Measurements from ENCODE around the gene CSGALNACT2. TPM values are rescaled to one million over a fixed set of nuclear protein-coding genes. Genes with fewer than 3 reads are reported as not detected.

CSGALNACT2 gene
- total and polyA plus RNA-seq, 2 of the 13 experiments (the other 11 are each of a cell fraction or from before 2014, with no cell fraction given) = 3.3 to 7.1 TPM

GRCh38 chr10:43203448-43204041 lies 65.3 kb downstream of the CSGALNACT2 start:
- Histone ChIP-seq H4K20me1 (ENCODE audit: insufficient read depth, low read length) (no peaks in the 10 kb centered on the region), H2AFZ (ENCODE audit: low read length) (no peak overlapping the region), H3K79me2 (ENCODE audit: insufficient read depth, low read length) (no peaks in the 10 kb centered on the region), H3K9ac (ENCODE audit: insufficient read depth, low read depth, low read length) (no peak overlapping the region), H3K27me3 (ENCODE audit: control insufficient read depth in 1 of 2, insufficient read depth in 2 of 2, low read length in 2 of 2) (peaks cover 0 to 5% of the 10 kb centered on the region in 2 experiments; a peak in 3 of 5 replicates), H3K4me2 (ENCODE audit: low read depth, low read length) (no peak overlapping the region; the same call in 1 of the 2 replicates), H3K27ac (ENCODE audit: extremely low read length, insufficient read depth, low read length) (no peak overlapping the region), H3K4me3 (replicated peaks in 1 of 3; ENCODE audit: insufficient read depth in 1 of 3, low read depth in 2 of 3, low read length in 3 of 3) (peak overlapping the region in 1 of 3 experiments; percentile 13; a peak in 1 of 6 replicates), H3K4me1 (ENCODE audit: insufficient read depth, low read length) (no peaks in the 10 kb centered on the region), H3K9me3 (ENCODE audit: low read length) (no peaks in the 10 kb centered on the region), H3K36me3 (replicated peaks in 1 of 2; ENCODE audit: control insufficient read depth in 1 of 2, insufficient read depth in 2 of 2, low read length in 2 of 2) (no peaks in the 10 kb centered on the region)
- POLR2A ChIA-PET = no interaction called here
- BruUV-seq (replicated peaks) = no TSS peak
- intact Hi-C loops (cut with micrococcal nuclease; ENCODE audit: unreplicated experiment) = loop anchor here (5.0 kb wide), 1 partner anchor 259 kb away; no protein-coding TSS in a partner anchor
- whole genome bisulfite sequencing (ENCODE audit: low lambda C conversion rate) = 73% methylated on average over 3 of the region's 27 CpGs
- ATAC-seq (peak; percentile 10), FAIRE-seq (no peak), DNase-seq (ENCODE audit: low spot score) (no peak)
- CTCF ChIA-PET (ENCODE audit: low intra/inter-chr PET ratio, low total read pairs) = no interaction called here
- in situ Hi-C loops (cut with HindIII; ENCODE audit: extremely low pct_ligation_motif_present, low pct_unique_long_range_greater_than_20kb) = no loop called here
- TF ChIP-seq AHR (CRISPR knock-in tag; IDR thresholded peaks at IDR 0.05) (no peak), SYNCRIP (IDR thresholded peaks at IDR 0.05; ENCODE audit: insufficient read depth, low read depth, low read length) (no peak), ZNF18 (CRISPR knock-in tag; IDR thresholded peaks at IDR 0.05; ENCODE audit: insufficient replicate concordance) (no peak), KDM1A (CRISPR knock-in tag; IDR thresholded peaks at IDR 0.05) (no peak), TOE1 (CRISPR knock-in tag; IDR thresholded peaks at IDR 0.05) (no peak), ATRX (CRISPR knock-in tag; IDR thresholded peaks at IDR 0.05; ENCODE audit: borderline replicate concordance) (no peak), NBN (conservative IDR thresholded peaks at IDR 0.05) (no peak), ZNF441 (CRISPR knock-in tag; IDR thresholded peaks at IDR 0.05; ENCODE audit: borderline replicate concordance) (no peak), ZNF790 (CRISPR knock-in tag; IDR thresholded peaks at IDR 0.05; ENCODE audit: borderline replicate concordance) (no peak), SKIL (CRISPR knock-in tag; IDR thresholded peaks at IDR 0.05; ENCODE audit: borderline replicate concordance) (no peak), ZNF329 (CRISPR knock-in tag; IDR thresholded peaks at IDR 0.05; ENCODE audit: low read depth) (no peak), ZNF761 (CRISPR knock-in tag; conservative IDR thresholded peaks at IDR 0.05) (no peak)

Measured in HepG2 (cell line).